PC-9 (cell line): ENCODE results near the gene FMR1NB. TPM values are rescaled to one million over a fixed set of nuclear protein-coding genes. Genes with fewer than 3 reads are reported as not detected.

Source experiments
- Bru-seq: library from RNA; stranded (reverse); fragments of 400-500 nt; gene quantifications from one replicate; lab custom pipeline; 2021; lab: Mats Ljungman, UMichigan
- BruChase-seq, 2 experiments: library from RNA; stranded (reverse); fragments of 400-500 nt; gene quantifications; one replicate each; lab custom pipeline; 2021; lab: Mats Ljungman, UMichigan
- BruUV-seq: library from RNA; stranded (reverse); fragments of 400-500 nt; replicated peaks from 2 replicates; lab custom pipeline; 2021; lab: Mats Ljungman, UMichigan
- CTCF ChIA-PET: fragments of 300-600 bp; sonication (Branson Sonifier 250); formaldehyde crosslinking; loops from one replicate; lab custom pipeline; 2022; ENCODE audit warnings: antibody characterized with exemption; lab: Charles Lee
- POLR2A ChIA-PET: fragments of 300-600 bp; sonication (Branson Sonifier 250); formaldehyde crosslinking; loops from one replicate; lab custom pipeline; 2022; ENCODE audit warnings: antibody characterized with exemption; ENCODE audit not compliant: unreplicated experiment; lab: Charles Lee
- DNase-seq, 2 experiments: peaks; one replicate each; pipeline versions ENCODE4 v3.0.0 to v3.0.0-alpha.2; 2015 to 2022; ENCODE audit warnings: mixed read lengths in 1 of 2
- H2AFZ ChIP-seq: fragments of 200-600 bp; sonication (generic); 2 replicates; pipeline ENCODE4 v1.8.1; 2017; ENCODE audit warnings: antibody characterized with exemption
- H3F3A ChIP-seq: fragments of 200-600 bp; sonication (generic); 2 replicates; pipeline ENCODE4 v1.8.1; 2017; ENCODE audit warnings: antibody characterized with exemption, mild to moderate bottlenecking, low read depth; ENCODE audit not compliant: insufficient read depth
- H3K27ac ChIP-seq: fragments of 200-600 bp; sonication (generic); 2 replicates; pipeline ENCODE4 v1.6.1; 2016; ENCODE audit warnings: mixed run types
- H3K27me3 ChIP-seq: fragments of 200-600 bp; sonication (generic); 2 replicates; pipeline ENCODE4 v1.6.1; 2016; ENCODE audit warnings: low read depth, mixed run types; ENCODE audit not compliant: insufficient read depth
- H3K36me3 ChIP-seq: fragments of 200-600 bp; sonication (generic); 2 replicates; pipeline ENCODE4 v1.6.1; 2016; ENCODE audit warnings: low read depth, mixed run types
- H3K4me1 ChIP-seq: fragments of 200-600 bp; sonication (generic); replicated peaks from 2 replicates; pipeline ENCODE4 v1.6.1; 2016; ENCODE audit warnings: mixed run types; ENCODE audit not compliant: insufficient read depth
- H3K4me2 ChIP-seq: fragments of 200-600 bp; sonication (generic); 2 replicates; pipeline ENCODE4 v1.6.1; 2017; ENCODE audit warnings: mixed run types
- H3K4me3 ChIP-seq: fragments of 200-600 bp; sonication (generic); 2 replicates; pipeline ENCODE4 v1.6.1; 2016; ENCODE audit warnings: mixed run types
- H3K79me2 ChIP-seq: fragments of 200-600 bp; sonication (generic); 2 replicates; pipeline ENCODE4 v1.6.1; 2017; ENCODE audit warnings: low read depth, mixed run types
- H3K9me2 ChIP-seq: fragments of 200-600 bp; sonication (generic); 2 replicates; pipeline ENCODE4 v1.8.1; 2017; ENCODE audit warnings: mild to moderate bottlenecking; ENCODE audit not compliant: insufficient read depth
- H3K9me3 ChIP-seq: fragments of 200-600 bp; sonication (generic); 2 replicates; pipeline ENCODE4 v1.8.1; 2016; ENCODE audit warnings: low read depth; ENCODE audit not compliant: insufficient read depth
- H4K20me1 ChIP-seq: fragments of 200-600 bp; sonication (generic); 2 replicates; pipeline ENCODE4 v1.8.1; 2017; ENCODE audit not compliant: insufficient read depth
- CTCF ChIP-seq: fragments of 200-600 bp; sonication (generic); conservative IDR thresholded peaks from 2 replicates; pipeline ENCODE4 v1.6.1; 2017; ENCODE audit warnings: mixed run types, antibody characterized with exemption, mild to moderate bottlenecking, moderate library complexity
- EZH2 ChIP-seq: fragments of 200-600 bp; sonication (generic); IDR thresholded peaks from 2 replicates; pipeline ENCODE4 v1.8.0; 2017; ENCODE audit warnings: antibody characterized with exemption, low read depth
- intact Hi-C: fragments of 100-400 bp; cut with micrococcal nuclease; formaldehyde crosslinking; loops from one replicate; pipeline ENCODE4 v1.10.0; 2022; ENCODE audit not compliant: unreplicated experiment
- long read RNA-seq: library from polyadenylated mRNA; stranded (forward); transcript quantifications from one replicate; pipeline ENCODE4 v2.0.0, GENCODE V29; 2022
- total RNA-seq: library from RNA; stranded (reverse); gene quantifications from 2 replicates; pipeline ENCODE4 v1.2.3, GENCODE V29; 2021

FMR1NB gene, protein sequence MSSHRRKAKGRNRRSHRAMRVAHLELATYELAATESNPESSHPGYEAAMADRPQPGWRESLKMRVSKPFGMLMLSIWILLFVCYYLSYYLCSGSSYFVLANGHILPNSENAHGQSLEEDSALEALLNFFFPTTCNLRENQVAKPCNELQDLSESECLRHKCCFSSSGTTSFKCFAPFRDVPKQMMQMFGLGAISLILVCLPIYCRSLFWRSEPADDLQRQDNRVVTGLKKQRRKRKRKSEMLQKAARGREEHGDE
- total RNA-seq (not detected in 2 replicates), Bru-seq, nascent RNA (percentile 11 among the genes with signal in this experiment), BruChase-seq, experiment 1, labeled RNA remaining after a 2-hour chase (percentile 19 among the genes with signal in this experiment), BruChase-seq, experiment 2, labeled RNA remaining after a 6-hour chase (percentile 12 among the genes with signal in this experiment)
- long read RNA-seq: 0 reads

DNA sequence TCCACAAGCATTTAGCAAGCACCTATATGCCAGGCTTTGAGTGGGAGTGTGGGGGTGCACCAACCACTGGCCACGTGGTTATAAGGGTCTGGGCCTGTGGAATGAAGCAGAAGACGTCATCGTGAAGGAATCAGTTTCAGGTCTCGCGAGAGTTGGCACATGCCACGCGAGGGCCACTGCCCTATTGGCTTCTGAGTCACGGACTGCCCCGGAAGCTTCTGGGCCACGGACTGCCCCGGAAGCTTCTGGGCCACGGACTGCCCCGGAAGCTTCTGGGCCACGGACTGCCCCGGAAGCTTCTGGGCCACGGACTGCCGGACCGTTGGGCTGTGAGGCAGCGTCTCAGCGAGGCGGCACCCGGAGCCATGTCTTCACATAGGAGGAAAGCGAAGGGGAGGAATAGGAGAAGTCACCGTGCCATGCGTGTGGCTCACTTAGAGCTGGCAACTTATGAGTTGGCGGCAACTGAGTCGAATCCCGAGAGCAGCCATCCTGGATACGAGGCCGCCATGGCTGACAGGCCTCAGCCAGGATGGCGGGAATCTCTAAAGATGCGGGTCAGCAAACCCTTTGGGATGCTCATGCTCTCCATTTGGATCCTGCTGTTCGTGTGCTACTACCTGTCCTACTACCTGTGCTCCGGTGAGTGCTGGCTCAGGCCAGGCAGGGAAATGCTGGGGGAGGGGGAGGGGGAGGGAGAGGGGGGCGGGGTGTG lies at the start of gene FMR1NB:
Gene FMR1NB (plus strand): TSS at position 300 of the 715 bp plus-strand sequence. CDS start 66 bp downstream, at position 366.
- BruUV-seq: no TSS peak
- TF ChIP-seq CTCF: no peak
- no peak for TF ChIP-seq EZH2
- Histone ChIP-seq H3K9me3 (no peaks in the 10 kb centered on the region), H3K4me1 (no peaks in the 10 kb centered on the region; the same call in 1 of the 2 replicates), H3K36me3 (no peaks in the 10 kb centered on the region), H3K27ac (no peak within 1 kb of the TSS), H3K9me2 (no peaks in the 10 kb centered on the region; the same call in 1 of the 2 replicates), H3K4me2 (no peak within 1 kb of the TSS), H3K79me2 (no peaks in the 10 kb centered on the region), H3F3A (no peaks in the 10 kb centered on the region; the same call in 1 of the 2 replicates), H2AFZ (no peak within 1 kb of the TSS), H3K4me3 (no peak within 1 kb of the TSS), H3K27me3 (no peaks in the 10 kb centered on the region), H4K20me1 (no peaks in the 10 kb centered on the region)
- ChIA-PET POLR2A (no interaction called here), CTCF (no interaction called here)
- intact Hi-C loops: no loop called here
- DNase-seq: no peak

GRCh38 chrX:147933815-147934214 lies 47.3 kb upstream of the FMR1NB start:
- POLR2A ChIA-PET: no interaction called here
- H3K36me3 ChIP-seq: peaks cover 45% of the 10 kb centered on the region
- intact Hi-C loops: no loop called here
- H3K27ac ChIP-seq: no peak overlapping the region
- no peak overlapping the region for H3K4me2 ChIP-seq
- no peak for DNase-seq
- H3K9me3 ChIP-seq: no peaks in the 10 kb centered on the region
- TF ChIP-seq EZH2: no peak
- no peak for TF ChIP-seq CTCF
- no peaks in the 10 kb centered on the region for H3K79me2 ChIP-seq
- H3F3A ChIP-seq: no peaks in the 10 kb centered on the region
- H4K20me1 ChIP-seq: no peaks in the 10 kb centered on the region
- H3K4me3 ChIP-seq: no peak overlapping the region
- H3K9me2 ChIP-seq: no peaks in the 10 kb centered on the region
- no peaks in the 10 kb centered on the region for H3K27me3 ChIP-seq
- no TSS peak for BruUV-seq
- H2AFZ ChIP-seq: no peak overlapping the region
- CTCF ChIA-PET: interaction anchor here (0.7 kb wide), 1 partner anchor 348 kb away, joined by 6 read pairs; no protein-coding TSS in a partner anchor
- no peaks in the 10 kb centered on the region for H3K4me1 ChIP-seq

GRCh38 chrX:147935156-147935758 lies 45.9 kb upstream of the FMR1NB start:
- no TSS peak for BruUV-seq
- Histone ChIP-seq H3K27me3 (no peaks in the 10 kb centered on the region), H4K20me1 (no peaks in the 10 kb centered on the region), H3K4me2 (no peak overlapping the region), H2AFZ (no peak overlapping the region), H3K27ac (no peak overlapping the region), H3K4me1 (no peaks in the 10 kb centered on the region), H3K9me3 (no peaks in the 10 kb centered on the region), H3F3A (no peaks in the 10 kb centered on the region), H3K36me3 (peaks cover 47% of the 10 kb centered on the region), H3K79me2 (no peaks in the 10 kb centered on the region), H3K9me2 (no peaks in the 10 kb centered on the region), H3K4me3 (no peak overlapping the region)
- intact Hi-C loops: no loop called here
- POLR2A ChIA-PET: no interaction called here
- TF ChIP-seq CTCF: no peak
- TF ChIP-seq EZH2: no peak
- no peak for DNase-seq
- CTCF ChIA-PET: no interaction called here
